Lower lobe of right lung (tissue), 2 donors: ENCODE measurements around the gene HAUS7. TPM values are rescaled to one million over a fixed set of nuclear protein-coding genes. Genes with fewer than 3 reads are reported as not detected.

Source experiments
- ATAC-seq, 2 donors: fragments of 200-7000 bp; cut with Tn5 transposase; one replicate each; pipeline ENCODE4 v1.9.1; 2020 to 2022; ENCODE audit warnings: mild to moderate bottlenecking in 2 of 2, moderate library complexity in 2 of 2
- DNase-seq: peaks from one replicate; pipeline ENCODE4 v3.0.0-alpha.2; 2020
- H3K27ac ChIP-seq: fragments of 200-600 bp; one replicate; pipeline ENCODE4 v1.8.0; 2022
- H3K27me3 ChIP-seq: fragments of 200-600 bp; one replicate; pipeline ENCODE4 v1.8.0; 2022; ENCODE audit warnings: low read depth
- H3K36me3 ChIP-seq: fragments of 200-600 bp; one replicate; pipeline ENCODE4 v1.8.0; 2022; ENCODE audit warnings: mild to moderate bottlenecking
- H3K4me1 ChIP-seq: fragments of 200-600 bp; one replicate; pipeline ENCODE4 v1.8.0; 2022
- H3K4me3 ChIP-seq: fragments of 200-600 bp; one replicate; pipeline ENCODE4 v1.8.0; 2022; ENCODE audit warnings: mild to moderate bottlenecking
- H3K9me3 ChIP-seq: fragments of 200-600 bp; one replicate; pipeline ENCODE4 v1.8.0; 2022
- intact Hi-C: fragments of 100-400 bp; cut with DNase I; formaldehyde crosslinking; loops from one replicate; pipeline ENCODE4 v1.11.0; 2022
- total RNA-seq: library from RNA; stranded (reverse); fragmentation: NEBNext Ultra II Directional; extraction: Animal tissue kit (Norgen Biotek cat#: 25700); gene quantifications from one replicate; pipeline ENCODE4 v1.2.1, GENCODE V29; 2021
- TF ChIP-seq, protein P1 (sequence below): fragments of 200-600 bp; IDR thresholded peaks from one replicate; pipeline ENCODE4 v1.8.0; 2022; ENCODE audit warnings: antibody characterized with exemption, mild to moderate bottlenecking
- donor health status: DM: no; HTN: yes; CAD: no; lungs with severe emphysema.

Gene HAUS7
- total RNA-seq, 1 donor from 2014 or later: 22.7 TPM

DNA sequence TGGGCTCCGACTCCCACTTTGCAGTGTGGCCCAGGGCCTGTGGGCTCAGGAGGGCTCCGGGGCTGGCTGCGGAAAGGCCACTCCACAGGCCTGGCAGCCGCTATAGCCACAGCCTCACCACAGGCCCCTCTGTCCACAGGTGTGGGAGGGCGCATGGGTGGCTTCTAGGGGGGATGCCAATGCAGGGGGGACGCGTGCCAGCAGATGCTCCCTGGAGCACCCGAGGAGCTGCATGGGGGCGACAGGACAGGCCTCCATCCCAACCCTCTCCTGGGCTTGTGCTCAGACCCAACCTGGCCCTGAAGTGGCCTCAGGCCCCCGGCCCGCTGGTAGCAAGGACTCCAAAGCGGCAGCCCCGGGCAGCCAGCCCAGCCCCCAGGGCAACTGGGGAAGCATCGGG is 32.4 kb upstream of the HAUS7 start:
- H3K4me3 ChIP-seq: no peak overlapping the region
- intact Hi-C loops: no loop called here
- no peaks in the 10 kb centered on the region for H3K27me3 ChIP-seq
- H3K36me3 ChIP-seq: no peaks in the 10 kb centered on the region
- no peaks in the 10 kb centered on the region for H3K4me1 ChIP-seq
- TF ChIP-seq, protein P1, sequence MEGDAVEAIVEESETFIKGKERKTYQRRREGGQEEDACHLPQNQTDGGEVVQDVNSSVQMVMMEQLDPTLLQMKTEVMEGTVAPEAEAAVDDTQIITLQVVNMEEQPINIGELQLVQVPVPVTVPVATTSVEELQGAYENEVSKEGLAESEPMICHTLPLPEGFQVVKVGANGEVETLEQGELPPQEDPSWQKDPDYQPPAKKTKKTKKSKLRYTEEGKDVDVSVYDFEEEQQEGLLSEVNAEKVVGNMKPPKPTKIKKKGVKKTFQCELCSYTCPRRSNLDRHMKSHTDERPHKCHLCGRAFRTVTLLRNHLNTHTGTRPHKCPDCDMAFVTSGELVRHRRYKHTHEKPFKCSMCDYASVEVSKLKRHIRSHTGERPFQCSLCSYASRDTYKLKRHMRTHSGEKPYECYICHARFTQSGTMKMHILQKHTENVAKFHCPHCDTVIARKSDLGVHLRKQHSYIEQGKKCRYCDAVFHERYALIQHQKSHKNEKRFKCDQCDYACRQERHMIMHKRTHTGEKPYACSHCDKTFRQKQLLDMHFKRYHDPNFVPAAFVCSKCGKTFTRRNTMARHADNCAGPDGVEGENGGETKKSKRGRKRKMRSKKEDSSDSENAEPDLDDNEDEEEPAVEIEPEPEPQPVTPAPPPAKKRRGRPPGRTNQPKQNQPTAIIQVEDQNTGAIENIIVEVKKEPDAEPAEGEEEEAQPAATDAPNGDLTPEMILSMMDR: no peak
- no peak for ATAC-seq
- DNase-seq: no peak
- H3K9me3 ChIP-seq: no peaks in the 10 kb centered on the region
- H3K27ac ChIP-seq: no peak overlapping the region

DNA sequence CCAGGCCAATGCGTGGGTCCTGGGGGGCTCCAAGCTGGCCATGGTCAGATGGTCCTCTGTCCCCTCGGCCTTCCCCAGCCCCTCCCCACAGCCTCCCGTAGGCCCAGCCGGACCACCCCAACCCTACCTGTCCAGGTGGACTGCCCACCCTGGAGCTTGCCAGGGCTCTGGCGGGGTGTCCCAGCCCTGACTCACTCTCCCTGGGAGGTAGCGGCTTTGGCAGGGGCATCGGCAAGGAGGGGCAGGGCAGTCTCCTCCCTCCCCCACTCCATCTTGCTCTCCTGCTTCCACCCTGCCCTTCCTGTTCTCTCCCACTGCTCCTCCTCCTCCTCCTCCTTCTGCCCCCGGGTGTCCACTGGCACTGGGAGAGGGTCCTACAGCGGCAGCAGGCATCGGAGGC is 31.8 kb upstream of the HAUS7 start:
- no peaks in the 10 kb centered on the region for H3K27me3 ChIP-seq
- H3K4me1 ChIP-seq: no peaks in the 10 kb centered on the region
- TF ChIP-seq, protein P1: no peak
- no peak overlapping the region for H3K4me3 ChIP-seq
- intact Hi-C loops: no loop called here
- DNase-seq (no peak), ATAC-seq (no peak)
- H3K36me3 ChIP-seq: no peaks in the 10 kb centered on the region
- H3K27ac ChIP-seq: no peak overlapping the region
- no peaks in the 10 kb centered on the region for H3K9me3 ChIP-seq

DNA sequence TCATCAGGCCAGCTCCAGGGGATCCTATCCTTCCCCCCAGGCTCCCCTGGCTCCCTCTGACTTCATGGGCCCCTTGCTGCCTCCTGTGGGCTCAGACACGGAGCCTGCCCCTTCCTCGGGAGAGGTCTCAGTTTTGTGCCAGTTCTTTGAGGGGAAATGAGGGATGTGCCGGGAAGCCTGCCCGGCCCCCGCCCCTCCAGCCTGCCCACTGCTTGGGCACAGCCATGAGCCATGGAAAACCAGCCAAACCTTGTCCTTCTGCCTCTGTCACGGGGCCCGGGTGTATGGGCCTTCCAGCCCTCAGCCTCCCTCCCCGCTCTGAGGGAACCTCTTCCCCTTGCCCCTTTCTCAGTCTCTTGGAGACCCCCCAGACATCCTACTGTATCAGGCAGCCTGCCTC is 31.2 kb upstream of the HAUS7 start:
- H3K36me3 ChIP-seq: no peaks in the 10 kb centered on the region
- TF ChIP-seq, protein P1: no peak
- H3K4me3 ChIP-seq: no peak overlapping the region
- DNase-seq (no peak), ATAC-seq (no peak)
- no peaks in the 10 kb centered on the region for H3K4me1 ChIP-seq
- H3K9me3 ChIP-seq: no peaks in the 10 kb centered on the region
- H3K27ac ChIP-seq: no peak overlapping the region
- intact Hi-C loops: no loop called here
- no peaks in the 10 kb centered on the region for H3K27me3 ChIP-seq

DNA sequence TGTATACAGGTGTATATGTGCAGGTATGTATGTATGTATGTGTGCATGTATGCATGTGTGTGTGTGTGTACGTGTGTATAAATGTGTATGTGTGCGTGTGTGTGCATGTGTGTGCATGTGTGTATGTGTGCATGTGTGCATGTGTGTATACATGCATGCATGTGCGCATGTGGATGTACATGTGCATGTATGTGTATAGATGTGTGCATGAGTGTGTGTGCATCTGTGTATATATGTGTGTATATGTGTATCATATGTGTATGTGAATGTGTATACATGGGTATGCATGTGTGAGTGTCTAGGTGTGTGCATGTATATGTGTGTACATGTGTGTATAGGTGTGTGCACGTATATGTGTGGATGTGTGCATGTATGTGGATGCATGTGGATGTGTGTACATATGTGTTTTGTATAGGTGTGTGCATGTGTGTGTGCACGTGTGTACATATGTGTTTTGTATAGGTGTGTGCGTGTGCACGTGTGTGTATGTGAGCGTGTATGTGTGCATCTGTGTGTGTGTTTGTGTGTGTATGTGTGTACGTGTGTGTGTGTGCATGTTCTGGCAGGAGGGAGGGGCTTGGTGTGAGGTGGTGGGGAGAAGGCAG is 30.4 kb upstream of the HAUS7 start:
- Histone ChIP-seq H3K9me3 (no peaks in the 10 kb centered on the region), H3K27me3 (no peaks in the 10 kb centered on the region), H3K4me3 (no peak overlapping the region), H3K4me1 (no peaks in the 10 kb centered on the region), H3K27ac (no peak overlapping the region), H3K36me3 (no peaks in the 10 kb centered on the region)
- intact Hi-C loops: no loop called here
- TF ChIP-seq, protein P1: no peak
- ATAC-seq (no peak), DNase-seq (no peak)

DNA sequence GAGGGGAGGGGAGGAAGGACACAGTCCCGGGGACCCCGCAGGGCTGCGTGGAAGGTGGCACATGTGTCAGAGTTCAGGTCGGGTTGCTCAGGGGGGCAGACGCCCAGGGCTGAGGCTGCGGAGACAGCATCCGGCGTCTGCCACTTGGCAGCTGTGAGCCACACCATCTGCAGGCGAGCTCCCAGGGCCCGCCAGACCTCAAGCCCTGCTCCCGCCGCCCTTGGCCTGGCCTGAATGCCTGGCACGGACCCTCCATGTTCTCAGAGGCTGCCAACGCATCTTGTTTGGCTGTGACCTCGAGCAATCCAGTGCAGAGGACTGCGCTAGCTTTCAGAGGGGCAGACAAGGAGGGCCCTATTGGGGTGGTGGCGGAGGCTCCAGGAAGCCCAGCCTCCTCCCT is 29.5 kb upstream of the HAUS7 start:
- Histone ChIP-seq H3K4me3 (no peak overlapping the region), H3K4me1 (no peaks in the 10 kb centered on the region), H3K27ac (no peak overlapping the region), H3K36me3 (no peaks in the 10 kb centered on the region), H3K9me3 (no peaks in the 10 kb centered on the region), H3K27me3 (no peaks in the 10 kb centered on the region)
- TF ChIP-seq, protein P1: no peak
- intact Hi-C loops: no loop called here
- no peak for ATAC-seq
- DNase-seq: no peak
